Measurements from ENCODE around the gene CBLB. TPM values are rescaled to one million over a fixed set of nuclear protein-coding genes. Genes with fewer than 3 reads are reported as not detected.

The CBLB gene
- total and polyA plus RNA-seq, 4 donors, result 25.1 to 44.6 (median 30.8) TPM

- no peaks in the 10 kb centered on the region for H3K27me3 ChIP-seq (ENCODE audit: control insufficient read depth, insufficient read depth, low read length)
- H3K36me3 ChIP-seq (ENCODE audit: control insufficient read depth, insufficient read depth, low read length), result peaks cover 5% of the 10 kb centered on the region
- no CpG with 5 or more reads among the region's 2 CpGs for WGBS (ENCODE audit: insufficient coverage)
- DNase-seq (ENCODE audit: low read depth in 4 of 6, low spot score in 6 of 6), result no peak
- no peaks in the 10 kb centered on the region for H3K9me3 ChIP-seq (ENCODE audit: control insufficient read depth, insufficient read depth, low read length)
- H3K27ac ChIP-seq (ENCODE audit: low read depth, low read length), result no peak overlapping the region
- H3K4me3 ChIP-seq (ENCODE audit: low read depth, low read length), result no peak overlapping the region
- H3K4me1 ChIP-seq (ENCODE audit: control insufficient read depth, insufficient read depth, low read length), result no peaks in the 10 kb centered on the region
Observed at GRCh38 chr3:105851176-105851575, 17.6 kb downstream of the CBLB start.

- DNase-seq (ENCODE audit: low read depth in 4 of 6, low spot score in 6 of 6), result no peak
- no CpG with 5 or more reads among the region's 2 CpGs for WGBS (ENCODE audit: insufficient coverage)
- H3K27me3 ChIP-seq (ENCODE audit: control insufficient read depth, insufficient read depth, low read length), result no peaks in the 10 kb centered on the region
- H3K36me3 ChIP-seq (ENCODE audit: control insufficient read depth, insufficient read depth, low read length), result peaks cover 5% of the 10 kb centered on the region
- no peaks in the 10 kb centered on the region for H3K9me3 ChIP-seq (ENCODE audit: control insufficient read depth, insufficient read depth, low read length)
- H3K4me1 ChIP-seq (ENCODE audit: control insufficient read depth, insufficient read depth, low read length), result no peaks in the 10 kb centered on the region
- no peak overlapping the region for H3K27ac ChIP-seq (ENCODE audit: low read depth, low read length)
- H3K4me3 ChIP-seq (ENCODE audit: low read depth, low read length), result no peak overlapping the region
Observed at GRCh38 chr3:105850593-105850992, 18.2 kb downstream of the CBLB start.

- H3K4me3 ChIP-seq (ENCODE audit: low read depth, low read length), result no peak overlapping the region
- no peak overlapping the region for H3K27ac ChIP-seq (ENCODE audit: low read depth, low read length)
- WGBS (ENCODE audit: insufficient coverage), result no CpG with 5 or more reads among the region's 3 CpGs
- no peaks in the 10 kb centered on the region for H3K9me3 ChIP-seq (ENCODE audit: control insufficient read depth, insufficient read depth, low read length)
- H3K4me1 ChIP-seq (ENCODE audit: control insufficient read depth, insufficient read depth, low read length), result no peaks in the 10 kb centered on the region
- no peak for DNase-seq (ENCODE audit: low read depth in 4 of 6, low spot score in 6 of 6)
- no peaks in the 10 kb centered on the region for H3K27me3 ChIP-seq (ENCODE audit: control insufficient read depth, insufficient read depth, low read length)
- peaks cover 5% of the 10 kb centered on the region for H3K36me3 ChIP-seq (ENCODE audit: control insufficient read depth, insufficient read depth, low read length)
Observed at GRCh38 chr3:105848821-105849220, 20.0 kb downstream of the CBLB start.

GRCh38 chr3:105847865-105848264 lies 20.9 kb downstream of the CBLB start:
- Histone ChIP-seq H3K36me3 (ENCODE audit: control insufficient read depth, insufficient read depth, low read length) (peaks cover 3% of the 10 kb centered on the region), H3K27ac (ENCODE audit: low read depth, low read length) (no peak overlapping the region), H3K27me3 (ENCODE audit: control insufficient read depth, insufficient read depth, low read length) (no peaks in the 10 kb centered on the region), H3K9me3 (ENCODE audit: control insufficient read depth, insufficient read depth, low read length) (no peaks in the 10 kb centered on the region), H3K4me3 (ENCODE audit: low read depth, low read length) (no peak overlapping the region), H3K4me1 (ENCODE audit: control insufficient read depth, insufficient read depth, low read length) (no peaks in the 10 kb centered on the region)
- DNase-seq (ENCODE audit: low read depth in 4 of 6, low spot score in 6 of 6), result no peak
- no CpG with 5 or more reads among the region's 2 CpGs for WGBS (ENCODE audit: insufficient coverage)

- WGBS (ENCODE audit: insufficient coverage), result no CpG with 5 or more reads among the region's 1 CpG
- no peak overlapping the region for H3K27ac ChIP-seq (ENCODE audit: low read depth, low read length)
- DNase-seq (ENCODE audit: low read depth in 4 of 6, low spot score in 6 of 6), result no peak
- no peaks in the 10 kb centered on the region for H3K27me3 ChIP-seq (ENCODE audit: control insufficient read depth, insufficient read depth, low read length)
- no peak overlapping the region for H3K4me3 ChIP-seq (ENCODE audit: low read depth, low read length)
- H3K4me1 ChIP-seq (ENCODE audit: control insufficient read depth, insufficient read depth, low read length), result no peaks in the 10 kb centered on the region
- H3K9me3 ChIP-seq (ENCODE audit: control insufficient read depth, insufficient read depth, low read length), result no peaks in the 10 kb centered on the region
- no peaks in the 10 kb centered on the region for H3K36me3 ChIP-seq (ENCODE audit: control insufficient read depth, insufficient read depth, low read length)
Observed at GRCh38 chr3:105847452-105847851, 21.4 kb downstream of the CBLB start.

GRCh38 chr3:105846809-105847208 lies 22.0 kb downstream of the CBLB start:
- no peak overlapping the region for H3K4me3 ChIP-seq (ENCODE audit: low read depth, low read length)
- H3K9me3 ChIP-seq (ENCODE audit: control insufficient read depth, insufficient read depth, low read length), result no peaks in the 10 kb centered on the region
- no peak overlapping the region for H3K27ac ChIP-seq (ENCODE audit: low read depth, low read length)
- H3K27me3 ChIP-seq (ENCODE audit: control insufficient read depth, insufficient read depth, low read length), result no peaks in the 10 kb centered on the region
- no CpG with 5 or more reads among the region's 1 CpG for WGBS (ENCODE audit: insufficient coverage)
- no peaks in the 10 kb centered on the region for H3K4me1 ChIP-seq (ENCODE audit: control insufficient read depth, insufficient read depth, low read length)
- H3K36me3 ChIP-seq (ENCODE audit: control insufficient read depth, insufficient read depth, low read length), result no peaks in the 10 kb centered on the region
- DNase-seq (ENCODE audit: low read depth in 4 of 6, low spot score in 6 of 6), result no peak

- Histone ChIP-seq H3K36me3 (ENCODE audit: control insufficient read depth, insufficient read depth, low read length) (no peaks in the 10 kb centered on the region), H3K4me3 (ENCODE audit: low read depth, low read length) (no peak overlapping the region), H3K27me3 (ENCODE audit: control insufficient read depth, insufficient read depth, low read length) (no peaks in the 10 kb centered on the region), H3K27ac (ENCODE audit: low read depth, low read length) (no peak overlapping the region), H3K4me1 (ENCODE audit: control insufficient read depth, insufficient read depth, low read length) (no peaks in the 10 kb centered on the region), H3K9me3 (ENCODE audit: control insufficient read depth, insufficient read depth, low read length) (no peaks in the 10 kb centered on the region)
- peak in 1 of 6 donors; percentile 38 for DNase-seq (ENCODE audit: low read depth in 4 of 6, low spot score in 6 of 6)
- WGBS (ENCODE audit: insufficient coverage), result no CpG with 5 or more reads among the region's 1 CpG
Observed at GRCh38 chr3:105845488-105845887, 23.3 kb downstream of the CBLB start.

- H3K4me3 ChIP-seq (ENCODE audit: low read depth, low read length), result no peak overlapping the region
- no peaks in the 10 kb centered on the region for H3K4me1 ChIP-seq (ENCODE audit: control insufficient read depth, insufficient read depth, low read length)
- H3K27me3 ChIP-seq (ENCODE audit: control insufficient read depth, insufficient read depth, low read length), result no peaks in the 10 kb centered on the region
- H3K27ac ChIP-seq (ENCODE audit: low read depth, low read length), result no peak overlapping the region
- no peaks in the 10 kb centered on the region for H3K9me3 ChIP-seq (ENCODE audit: control insufficient read depth, insufficient read depth, low read length)
- DNase-seq (ENCODE audit: low read depth in 4 of 6, low spot score in 6 of 6), result peak in 2 of 6 donors; percentile 43 to 90
- no peaks in the 10 kb centered on the region for H3K36me3 ChIP-seq (ENCODE audit: control insufficient read depth, insufficient read depth, low read length)
Observed at GRCh38 chr3:105844704-105845103, 24.1 kb downstream of the CBLB start.

- DNase-seq (ENCODE audit: low read depth in 4 of 6, low spot score in 6 of 6), result peak in 1 of 6 donors; percentile 54
- no peak overlapping the region for H3K27ac ChIP-seq (ENCODE audit: low read depth, low read length)
- 60% methylated on average over 1 of the region's 6 CpGs for WGBS (ENCODE audit: insufficient coverage)
- no peaks in the 10 kb centered on the region for H3K36me3 ChIP-seq (ENCODE audit: control insufficient read depth, insufficient read depth, low read length)
- H3K4me1 ChIP-seq (ENCODE audit: control insufficient read depth, insufficient read depth, low read length), result no peaks in the 10 kb centered on the region
- no peaks in the 10 kb centered on the region for H3K9me3 ChIP-seq (ENCODE audit: control insufficient read depth, insufficient read depth, low read length)
- no peaks in the 10 kb centered on the region for H3K27me3 ChIP-seq (ENCODE audit: control insufficient read depth, insufficient read depth, low read length)
- no peak overlapping the region for H3K4me3 ChIP-seq (ENCODE audit: low read depth, low read length)
Observed at GRCh38 chr3:105843994-105844393, 24.8 kb downstream of the CBLB start.

- Histone ChIP-seq H3K4me1 (ENCODE audit: control insufficient read depth, insufficient read depth, low read length) (no peaks in the 10 kb centered on the region), H3K27me3 (ENCODE audit: control insufficient read depth, insufficient read depth, low read length) (no peaks in the 10 kb centered on the region), H3K27ac (ENCODE audit: low read depth, low read length) (no peak overlapping the region), H3K9me3 (ENCODE audit: control insufficient read depth, insufficient read depth, low read length) (no peaks in the 10 kb centered on the region), H3K36me3 (ENCODE audit: control insufficient read depth, insufficient read depth, low read length) (no peaks in the 10 kb centered on the region), H3K4me3 (ENCODE audit: low read depth, low read length) (no peak overlapping the region)
- 67% methylated on average over 1 of the region's 2 CpGs for WGBS (ENCODE audit: insufficient coverage)
- no peak for DNase-seq (ENCODE audit: low read depth in 4 of 6, low spot score in 6 of 6)
Observed at GRCh38 chr3:105842943-105843342, 25.9 kb downstream of the CBLB start.
